Transverse colon (tissue), 4 donors: ENCODE measurements around the gene CDK10. TPM values are rescaled to one million over a fixed set of nuclear protein-coding genes. Genes with fewer than 3 reads are reported as not detected.
A peak's percentile ranks its signal among the peaks of the same experiment; 100 is the strongest.

Experiments used
- DNase-seq: peaks from one replicate; pipeline ENCODE4 v3.0.0-alpha.2; 2019
- H3K27ac ChIP-seq, 4 donors: fragments of 200-600 bp; sonication (generic); 2 replicates each; pipeline ENCODE4 v1.5.1; 2016 to 2018; ENCODE audit warnings: inconsistent platforms in 4 of 4
- H3K27me3 ChIP-seq: fragments of 200-600 bp; sonication (generic); 2 replicates; pipeline ENCODE4 v1.5.1; 2017; ENCODE audit warnings: inconsistent platforms
- H3K36me3 ChIP-seq, 4 donors: fragments of 200-600 bp; sonication (generic); 2 replicates each; pipeline ENCODE4 v1.5.1; 2017 to 2019; ENCODE audit warnings: inconsistent platforms in 4 of 4
- H3K4me1 ChIP-seq, 4 donors: fragments of 200-600 bp; sonication (generic); 2 replicates each; pipeline ENCODE4 v1.5.1; 2017 to 2020; ENCODE audit warnings: inconsistent platforms in 4 of 4
- H3K4me3 ChIP-seq, 4 donors: fragments of 200-600 bp; sonication (generic); 1 replicate in 1 of 4; 2 replicates in 3 of 4; pipeline versions ENCODE4 v1.5.1 to v1.6.1; 2017 to 2019; ENCODE audit warnings: inconsistent platforms in 4 of 4
- H3K9me3 ChIP-seq, 2 donors: fragments of 200-600 bp; sonication (generic); 2 replicates each; pipeline ENCODE4 v1.5.1; 2017 to 2019; ENCODE audit warnings: inconsistent platforms in 2 of 2
- CTCF ChIP-seq, 5 experiments: fragments of 200-600 bp in 3 of 5; fragments of 450-650 bp in 2 of 5; sonication (generic) in 3 of 5; IDR thresholded peaks; 1 replicate in 2 of 5; 2 replicates in 3 of 5; pipeline ENCODE4 v1.5.1; 2016 to 2017; ENCODE audit warnings: antibody characterized with exemption in 5 of 5, inconsistent platforms in 3 of 5, mild to moderate bottlenecking in 2 of 5, moderate library complexity in 1 of 5
- EP300 ChIP-seq: sonication (generic); formaldehyde crosslinking; IDR thresholded peaks from one replicate; pipeline ENCODE4 v1.6.1; 2017; ENCODE audit warnings: antibody characterized with exemption, low read depth
- POLR2A ChIP-seq: fragments of 450-650 bp; IDR thresholded peaks from one replicate; pipeline ENCODE4 v1.6.1; 2016; ENCODE audit warnings: antibody characterized with exemption, mild to moderate bottlenecking, moderate library complexity
- POLR2AphosphoS5 ChIP-seq, 3 donors: sonication (generic); formaldehyde crosslinking; IDR thresholded peaks; one replicate each; pipeline ENCODE4 v1.6.1; 2016; ENCODE audit warnings: antibody characterized with exemption in 3 of 3
- WGBS, 2 donors: methylation state at CpG; one replicate each; pipeline ENCODE4 v1.1.5; 2018; ENCODE audit warnings: low coverage in 1 of 2; 5-methylcytosine and 5-hydroxymethylcytosine counted together
- in situ Hi-C, 4 donors: fragments of 200-750 bp; cut with MboI; loops; one replicate each; pipeline versions ENCODE4 v1.15.0 to v1.15.1; 2017; ENCODE audit warnings: low sequenced_read_pairs in 3 of 4, low pct_ligation_motif_present in 1 of 4, low pct_unique_long_range_greater_than_20kb in 1 of 4
- intact Hi-C: fragments of 100-400 bp; cut with DNase I; formaldehyde crosslinking; loops from one replicate; pipeline ENCODE4 v1.15.1; 2023; ENCODE audit warnings: low total_unique reads
- total RNA-seq, 4 donors: library from RNA; depleted of rRNA; stranded (reverse); fragments of >200 nt; gene quantifications; one replicate each; pipeline ENCODE4 v1.1.0, GENCODE V29; 2016

Gene CDK10
- total RNA-seq, 4 donors from 2014 or later = 69.6 to 304 (median 74.2) TPM

GRCh38 chr16:89700649-89701424, 14.3 kb downstream of the CDK10 start:
- TF ChIP-seq CTCF (IDR thresholded peaks at IDR 0.05) = peak in 1 of 5 experiments; percentile 1
- TF ChIP-seq POLR2AphosphoS5 (IDR thresholded peaks at IDR 0.05) = peak in 2 of 3 donors; percentile 46 to 78
- peak; percentile 63 for TF ChIP-seq POLR2A
- no peak for TF ChIP-seq EP300
- peak overlapping the region; percentile 66 to 77 (median 73) for H3K4me3 ChIP-seq
- peak; percentile 77 for DNase-seq
- peak overlapping the region; percentile 91 to 96 (median 94) for H3K27ac ChIP-seq
- in situ Hi-C loops (loop anchor here in 2 of 4 donors (10.0 kb wide), 1 partner anchor 94 kb away; no protein-coding TSS in a partner anchor), intact Hi-C loops (loop anchor here (5.0 to 10.0 kb wide), 2 partner anchors 94 to 171 kb away; partner anchors contain the start of gene TCF25)
- 2% methylated on average over 50 of the region's 78 CpGs; no CpG with 5 or more reads in 1 of the 2 donors for WGBS, 2 donors
- H3K27me3 ChIP-seq = no peaks in the 10 kb centered on the region
- no peaks in the 10 kb centered on the region for H3K36me3 ChIP-seq
- no peaks in the 10 kb centered on the region for H3K9me3 ChIP-seq
- peaks cover 4 to 29% (median 22%) of the 10 kb centered on the region in 4 donors for H3K4me1 ChIP-seq

GRCh38 chr16:89701425-89702406, 15.2 kb downstream of the CDK10 start, which contains the start of gene SPATA2L:
SPATA2L (minus strand) TSS chr16:89701705; CDS start chr16:89701232, 473 bp downstream.
- intact Hi-C loops (loop anchor here (5.0 to 10.0 kb wide), 2 partner anchors 93 to 171 kb away; partner anchors contain the start of gene TCF25), in situ Hi-C loops (loop anchor here in 2 of 4 donors (10.0 kb wide), 1 partner anchor 93 kb away; no protein-coding TSS in a partner anchor)
- H3K27me3 ChIP-seq = no peaks in the 10 kb centered on the region
- peak within 1 kb of the TSS; percentile 91 to 96 (median 94) for H3K27ac ChIP-seq
- no peaks in the 10 kb centered on the region for H3K9me3 ChIP-seq
- H3K4me1 ChIP-seq = peaks cover 4 to 29% (median 23%) of the 10 kb centered on the region in 4 donors
- peak within 1 kb of the TSS; percentile 66 to 77 (median 73) for H3K4me3 ChIP-seq
- TF ChIP-seq CTCF (IDR thresholded peaks at IDR 0.05) (peak in 4 of 5 experiments; percentile 11 to 45 (median 22)), POLR2A (peak; percentile 82), EP300 (no peak), POLR2AphosphoS5 (IDR thresholded peaks at IDR 0.05) (peak; percentile 80 to 93 (median 92))
- no peaks in the 10 kb centered on the region for H3K36me3 ChIP-seq
- WGBS, 2 donors = 1% methylated on average over 14 of the region's 97 CpGs; no CpG with 5 or more reads in 1 of the 2 donors
- peak; percentile 98 for DNase-seq

GRCh38 chr16:89704281-89704680, 17.8 kb downstream of the CDK10 start:
- Histone ChIP-seq H3K27me3 (no peaks in the 10 kb centered on the region), H3K4me3 (no peak overlapping the region), H3K36me3 (no peaks in the 10 kb centered on the region), H3K27ac (no peak overlapping the region), H3K4me1 (peaks cover 4 to 38% (median 29%) of the 10 kb centered on the region in 4 donors), H3K9me3 (no peaks in the 10 kb centered on the region)
- WGBS, 2 donors = 85% methylated on average over 13 of the region's 13 CpGs; no CpG with 5 or more reads in 1 of the 2 donors
- no peak for DNase-seq
- no peak for TF ChIP-seq CTCF (IDR thresholded peaks at IDR 0.05)
- TF ChIP-seq EP300 = no peak
- no peak for TF ChIP-seq POLR2AphosphoS5 (IDR thresholded peaks at IDR 0.05)
- intact Hi-C loops (loop anchor here (5.0 to 10.0 kb wide), 2 partner anchors 91 to 168 kb away; partner anchors contain the start of gene TCF25), in situ Hi-C loops (loop anchor here in 2 of 4 donors (10.0 kb wide), 1 partner anchor 91 kb away; no protein-coding TSS in a partner anchor)
